NCI-H2171 (cell line): ENCODE measurements around the gene IQCB1.
"Not testable (repeated sequence)": the region's sequence is repeated elsewhere in the genome, so short reads cannot be mapped to it uniquely, and the experiment has no call there.

ENCODE experiments used
- DNase-seq: peaks from one replicate; lab custom pipeline; 2025; lab: John Stamatoyannopoulos, UW

Gene IQCB1

DNA sequence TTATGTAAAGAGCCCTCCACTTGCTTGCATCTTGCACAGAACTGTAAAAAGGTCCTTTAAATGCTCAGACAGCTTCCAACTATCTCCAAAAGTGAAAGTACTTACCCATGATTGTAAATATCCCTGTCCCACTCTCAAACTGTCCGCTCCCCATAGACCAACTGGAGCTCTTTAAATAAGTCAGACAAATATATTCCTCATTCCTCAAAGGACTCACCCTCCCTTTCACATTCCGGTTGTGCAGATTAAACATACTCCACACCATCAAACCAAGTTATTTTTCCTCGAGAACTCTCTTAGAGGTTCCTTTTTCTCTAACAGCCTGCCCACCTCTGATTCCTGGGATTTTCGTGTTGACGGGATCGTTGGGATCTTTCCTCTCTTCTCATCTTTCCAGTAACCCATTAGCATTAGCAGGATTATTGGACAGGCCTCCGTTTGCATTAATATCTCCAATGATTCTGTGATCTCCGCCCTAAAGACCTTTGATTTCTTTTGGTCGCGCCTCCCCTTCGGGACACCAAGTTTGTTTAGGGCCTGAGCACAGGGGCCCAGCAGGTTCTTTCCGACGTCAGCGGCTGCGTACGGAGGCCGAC is 86.1 kb downstream of the IQCB1 start:
- no peak for DNase-seq

DNA sequence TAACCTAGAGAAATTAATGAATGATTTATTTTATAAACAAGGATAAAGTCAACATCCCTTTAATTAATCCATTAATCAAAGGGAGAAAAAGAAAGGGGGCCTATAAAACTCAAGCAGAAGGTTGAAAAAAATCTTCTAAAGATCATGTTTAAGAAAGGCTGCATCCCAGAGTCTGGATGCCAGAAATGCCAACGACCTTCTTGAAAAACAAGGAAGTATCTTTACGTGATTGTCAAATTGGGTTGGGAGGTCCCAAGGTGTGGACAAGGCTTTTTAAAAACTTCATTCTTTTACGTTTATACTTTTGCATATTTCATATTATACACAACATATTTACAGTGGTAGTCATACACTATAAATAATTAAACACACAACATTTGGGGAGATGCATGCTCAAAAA is 86.9 kb downstream of the IQCB1 start:
- no peak for DNase-seq

DNA sequence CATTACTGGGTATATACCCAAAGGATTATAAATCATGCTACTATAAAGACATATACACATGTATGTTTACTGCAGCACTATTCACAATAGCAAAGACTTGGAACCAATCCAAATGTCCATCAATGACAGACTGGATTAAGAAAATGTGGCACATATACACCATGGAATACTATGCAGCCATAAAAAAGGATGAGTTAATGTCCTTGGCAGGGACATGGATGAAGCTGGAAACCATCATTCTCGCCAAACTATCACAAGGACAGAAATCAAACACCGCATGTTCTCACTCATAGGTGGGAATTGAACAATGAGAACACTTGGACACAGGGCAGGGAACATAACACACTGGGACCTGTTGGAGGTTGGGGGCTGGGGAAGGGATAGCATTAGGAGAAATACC is 91.8 kb downstream of the IQCB1 start:
- not testable (repeated sequence) for DNase-seq

DNA sequence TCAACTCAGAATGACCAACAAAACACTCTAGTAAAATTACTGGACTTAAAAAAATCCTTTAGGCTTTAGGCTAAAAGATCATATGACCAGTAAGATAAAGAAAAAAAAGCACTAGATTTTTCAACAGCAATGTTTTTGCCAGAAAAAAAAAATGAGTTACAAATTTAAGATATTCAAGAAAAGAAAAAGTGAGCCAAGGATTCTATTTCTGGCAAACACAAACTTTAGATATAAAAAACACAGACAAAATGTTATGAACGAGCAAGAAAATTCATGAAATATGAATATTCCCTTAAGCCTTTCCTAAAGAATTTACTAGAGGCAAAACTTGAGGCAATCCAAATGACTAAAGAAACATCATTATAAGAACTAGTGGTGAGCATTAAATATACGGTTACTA is 94.0 kb downstream of the IQCB1 start:
- DNase-seq = no peak

DNA sequence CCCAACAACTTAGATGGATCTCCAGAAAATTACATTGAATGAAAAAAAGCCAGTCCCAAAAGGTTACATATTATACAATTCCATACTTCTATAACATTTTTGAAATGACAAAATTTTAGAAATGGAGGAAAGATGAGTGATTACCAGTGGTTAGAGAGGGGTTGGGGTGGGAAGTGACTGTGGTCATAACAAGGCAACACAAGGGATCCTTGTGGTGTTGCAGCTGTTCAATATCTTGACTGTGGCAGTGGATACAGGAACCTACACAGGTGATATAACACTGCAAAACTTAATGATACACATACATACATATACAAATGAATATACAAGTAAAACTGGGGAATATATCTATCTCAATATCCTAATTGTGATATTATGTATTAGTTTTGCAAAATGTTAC is 95.0 kb downstream of the IQCB1 start:
- DNase-seq = no peak

DNA sequence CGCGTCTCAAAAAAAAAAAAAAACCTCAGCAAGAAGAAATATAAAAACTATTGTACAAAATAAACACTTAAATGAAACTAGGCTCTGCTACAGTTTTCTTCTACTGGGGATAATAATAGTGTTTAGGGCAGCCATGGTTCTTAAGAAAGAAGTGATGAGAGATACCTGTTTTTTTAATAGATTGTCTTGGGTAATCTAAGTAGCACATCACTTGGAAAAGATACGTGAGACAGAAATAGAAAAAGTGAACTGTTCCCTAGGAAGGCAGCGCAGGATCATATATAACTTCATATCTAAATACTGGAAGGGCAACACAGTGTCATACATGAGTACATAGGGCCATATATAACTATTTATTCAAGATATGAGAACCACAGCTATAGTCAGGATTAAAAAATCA is 97.2 kb downstream of the IQCB1 start:
- no peak for DNase-seq

DNA sequence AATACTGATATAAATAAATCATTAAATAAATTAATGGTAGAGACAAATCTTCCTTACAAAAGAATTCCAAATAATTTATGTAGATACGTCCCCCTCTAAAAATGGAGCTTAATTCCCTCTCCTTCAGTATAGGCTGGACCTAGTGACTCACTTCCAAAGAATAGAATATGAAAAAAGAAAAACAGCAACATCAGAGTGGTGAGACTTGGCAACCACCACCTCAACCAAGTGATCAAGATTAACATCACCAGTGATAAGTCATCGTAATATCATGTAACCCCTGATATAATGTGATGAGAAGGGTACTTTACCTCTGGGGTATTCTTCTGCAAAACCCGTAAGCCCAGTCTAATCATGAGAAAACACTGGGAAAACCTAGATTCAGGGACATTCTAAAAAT is 98.7 kb downstream of the IQCB1 start:
- DNase-seq = no peak

DNA sequence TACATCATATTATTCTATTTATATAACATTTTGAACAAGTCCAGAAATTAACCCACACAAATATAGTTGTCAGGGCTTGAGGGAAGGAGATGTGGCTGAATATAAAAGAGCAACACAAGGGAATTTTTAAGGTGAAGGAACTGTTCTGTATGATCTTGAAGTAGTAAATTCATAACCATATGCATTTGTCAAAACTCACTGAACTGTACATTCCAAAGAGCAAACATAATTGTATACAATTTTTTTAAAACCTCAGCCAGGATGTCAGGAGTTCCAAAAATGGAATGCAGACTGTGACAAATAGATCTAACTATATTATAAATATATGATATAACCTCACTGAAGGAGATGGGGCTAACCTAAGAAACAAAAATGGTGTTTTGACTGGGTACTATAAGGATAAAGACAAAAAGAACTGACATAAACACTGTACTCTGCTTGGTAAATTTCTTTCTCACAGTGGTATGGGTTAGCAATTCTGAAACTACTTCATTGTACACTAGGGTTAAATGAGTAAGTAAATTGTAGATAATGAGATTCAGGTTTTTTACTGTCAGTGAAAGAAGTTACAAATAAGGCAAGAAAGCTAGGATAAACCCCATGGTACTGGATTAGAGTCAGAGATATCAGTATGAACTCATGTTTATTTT is 99.7 kb downstream of the IQCB1 start:
- no peak for DNase-seq

DNA sequence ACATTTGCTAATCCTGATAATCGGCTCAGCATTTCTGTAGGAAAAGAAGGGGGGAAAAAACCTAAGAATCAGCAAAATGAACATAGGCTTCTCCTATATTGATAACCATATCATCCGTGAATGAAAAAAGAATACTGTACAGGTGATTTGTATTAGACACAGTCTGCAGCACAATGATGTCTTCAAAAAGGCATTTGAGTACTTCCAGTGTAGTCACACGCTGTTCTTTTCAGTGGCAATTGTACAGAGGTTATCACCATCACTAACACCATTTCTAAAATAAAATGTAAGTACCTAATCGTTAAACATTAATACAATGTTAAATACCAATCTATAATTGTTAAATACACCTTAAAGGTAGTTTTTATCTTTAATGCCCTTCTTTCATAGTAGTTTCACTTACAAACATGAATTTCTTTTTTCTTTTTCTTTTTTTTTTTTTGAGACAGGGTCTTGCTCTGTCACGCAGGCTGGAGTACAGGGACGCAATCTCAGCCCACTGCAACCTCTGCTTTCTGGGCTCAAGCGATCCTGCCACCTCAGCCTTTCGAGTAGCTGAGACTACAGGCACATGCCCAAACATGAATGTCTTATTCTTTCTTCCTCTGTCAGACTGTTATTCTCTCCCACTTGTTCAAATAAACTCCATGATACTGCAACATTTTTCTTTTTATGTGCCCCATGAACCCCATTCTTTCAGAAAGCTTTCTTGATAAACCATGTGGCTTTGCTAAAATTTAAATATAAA is 103.7 kb downstream of the IQCB1 start:
- no peak for DNase-seq

DNA sequence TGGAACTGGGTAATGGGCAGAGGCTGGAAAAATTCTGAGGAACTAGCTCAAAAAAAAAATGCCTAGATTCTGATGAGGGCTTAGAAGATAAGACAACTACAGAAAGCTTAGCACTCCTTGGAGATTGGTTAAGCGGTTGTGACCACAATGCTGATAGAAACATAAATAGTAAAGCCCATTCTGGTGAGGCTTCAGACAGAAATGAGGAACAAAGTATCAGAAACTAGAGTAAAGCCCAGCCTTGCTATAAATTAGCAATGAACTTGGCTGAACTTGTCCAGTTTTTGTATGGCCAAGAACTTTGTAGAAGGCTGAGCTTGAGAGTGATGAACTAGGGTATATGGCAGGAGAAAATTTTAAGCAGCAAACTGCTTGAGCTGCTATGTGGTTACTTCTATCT is 110.7 kb downstream of the IQCB1 start:
- DNase-seq = no peak

DNA sequence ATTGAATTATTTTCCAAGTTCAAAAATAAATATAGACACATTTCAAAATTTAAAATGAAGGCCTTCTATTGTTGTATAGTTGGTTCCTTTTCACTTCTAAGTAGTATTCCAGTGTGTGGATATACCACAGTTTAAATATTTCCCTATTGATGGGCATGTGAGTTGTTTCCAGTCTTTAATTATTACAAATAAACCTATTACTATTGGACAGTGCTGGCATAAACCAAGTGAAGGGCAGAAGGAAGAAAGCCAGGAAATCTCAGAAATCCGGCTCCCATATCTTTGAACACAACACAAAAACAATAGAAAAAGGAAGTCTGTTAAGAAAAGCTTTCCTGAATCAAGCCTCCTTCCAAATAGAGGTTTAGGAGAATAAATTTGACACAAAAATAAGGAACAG is 111.4 kb downstream of the IQCB1 start:
- DNase-seq = no peak

DNA sequence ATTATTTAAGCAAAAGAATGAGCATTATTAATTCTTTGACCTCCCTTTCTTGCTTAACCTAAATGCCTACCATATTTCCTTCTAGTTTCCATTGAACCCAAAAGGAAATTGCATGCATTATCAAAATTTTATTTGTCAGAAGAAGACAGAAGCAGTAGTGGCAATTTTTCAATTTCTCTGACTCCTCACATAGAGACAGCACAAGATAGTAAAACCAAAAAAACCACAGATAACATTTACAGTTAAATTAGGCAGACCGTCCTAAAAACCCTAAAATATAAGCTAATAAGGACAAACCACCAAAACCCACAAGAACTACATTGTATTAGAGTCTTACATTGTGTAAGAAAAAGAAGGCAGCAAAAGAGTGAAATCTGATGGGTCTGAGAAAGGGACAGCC is 112.4 kb downstream of the IQCB1 start:
- no peak for DNase-seq

DNA sequence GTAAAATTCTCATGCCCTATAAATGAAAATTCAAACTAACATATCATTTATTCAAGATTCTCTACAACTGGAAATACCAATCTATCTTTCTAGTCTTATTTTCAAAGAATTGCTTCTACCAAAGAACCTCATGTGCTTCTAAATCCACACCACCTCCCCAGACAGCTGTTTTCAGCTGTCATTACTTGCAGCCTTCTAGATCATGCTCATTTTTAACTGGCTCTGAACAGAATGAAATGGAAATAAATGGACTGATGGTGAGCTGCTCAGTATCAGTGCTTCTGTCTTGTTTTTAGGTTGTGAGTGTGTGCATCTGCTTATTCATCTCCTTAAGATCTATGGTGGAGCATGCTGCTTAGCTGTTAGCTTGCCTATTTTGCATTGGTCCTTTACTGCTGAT is 114.7 kb downstream of the IQCB1 start:
- DNase-seq = no peak
